Esophagus (tissue), 2 donors: ENCODE measurements around the gene PIRT. TPM values are rescaled to one million over a fixed set of nuclear protein-coding genes. Genes with fewer than 3 reads are reported as not detected.

ENCODE experiments used
- H3K27ac ChIP-seq, 2 donors: one replicate each; pipeline ENCODE4 v1.5.1; 2013; ENCODE audit warnings: low read depth in 2 of 2, mild to moderate bottlenecking in 2 of 2, inconsistent platforms in 1 of 2, low read length in 1 of 2, moderate library complexity in 1 of 2
- H3K27me3 ChIP-seq, 2 donors: one replicate each; pipeline ENCODE4 v1.6.1; 2013; ENCODE audit warnings: low read length in 2 of 2, control low read depth in 1 of 2, mild to moderate bottlenecking in 1 of 2; ENCODE audit not compliant: insufficient read depth in 2 of 2, control insufficient read depth in 1 of 2
- H3K36me3 ChIP-seq, 2 donors: one replicate each; pipeline ENCODE4 v1.6.1; 2013; ENCODE audit warnings: low read length in 1 of 2; ENCODE audit not compliant: control insufficient read depth in 2 of 2, insufficient read depth in 2 of 2
- H3K4me1 ChIP-seq, 2 donors: one replicate each; pipeline ENCODE4 v1.6.1; 2013; ENCODE audit warnings: low read length in 1 of 2; ENCODE audit not compliant: control insufficient read depth in 2 of 2, insufficient read depth in 2 of 2
- H3K4me3 ChIP-seq, 2 donors: one replicate each; pipeline ENCODE4 v1.5.1; 2013; ENCODE audit warnings: low read length in 2 of 2, mild to moderate bottlenecking in 2 of 2, low read depth in 1 of 2, moderate library complexity in 1 of 2
- H3K9me3 ChIP-seq, 2 donors: one replicate each; pipeline ENCODE4 v1.6.1; 2013; ENCODE audit warnings: mild to moderate bottlenecking in 2 of 2, low read depth in 1 of 2, low read length in 1 of 2, moderate library complexity in 1 of 2; ENCODE audit not compliant: control insufficient read depth in 2 of 2, insufficient read depth in 1 of 2
- WGBS, 2 donors: extraction: QIAGEN DNeasy Blood & Tissue Kit; methylation state at CpG; one replicate each; pipeline ENCODE4 v1.1.7; 2013; 5-methylcytosine and 5-hydroxymethylcytosine counted together
- polyA plus RNA-seq, 2 donors: library from polyadenylated mRNA; stranded (reverse); fragments of 200-250 nt; gene quantifications; one replicate each; pipeline ENCODE4 v1.2.3, GENCODE V29; 2013
- donor health status: healthy with polysubstance abuse.
- donor health status: Bipolar disorder and iron deficiency.

The PIRT gene
- polyA plus RNA-seq, 2 donors: 0.01 TPM; not detected in 1

GRCh38 chr17:10797476-10798328, 40.2 kb downstream of the PIRT start:
- Histone ChIP-seq H3K27me3 (no peaks in the 10 kb centered on the region), H3K27ac (peak overlapping the region; percentile 86 to 96), H3K4me1 (peaks cover 0 to 9% of the 10 kb centered on the region in 2 donors), H3K9me3 (no peaks in the 10 kb centered on the region), H3K4me3 (no peak overlapping the region), H3K36me3 (peaks cover 0 to 2% of the 10 kb centered on the region in 2 donors)
- 39% methylated on average over 11 of the region's 11 CpGs for WGBS, 2 donors

GRCh38 chr17:10793816-10794215, 44.1 kb downstream of the PIRT start:
- Histone ChIP-seq H3K9me3 (no peaks in the 10 kb centered on the region), H3K27ac (no peak overlapping the region), H3K4me3 (no peak overlapping the region), H3K36me3 (peaks cover 0 to 2% of the 10 kb centered on the region in 2 donors), H3K27me3 (no peaks in the 10 kb centered on the region), H3K4me1 (peaks cover 0 to 21% of the 10 kb centered on the region in 2 donors)
- WGBS, 2 donors: 29 to 42% methylated on average over 4 of the region's 4 CpGs

- 86 to 89% methylated on average over 7 of the region's 7 CpGs for WGBS, 2 donors
- H3K4me1 ChIP-seq: peaks cover 0 to 18% of the 10 kb centered on the region in 2 donors
Observed at GRCh38 chr17:10793256-10793655, 44.6 kb downstream of the PIRT start.

GRCh38 chr17:10792151-10792550, 45.7 kb downstream of the PIRT start:
- H3K36me3 ChIP-seq: peaks cover 0 to 2% of the 10 kb centered on the region in 2 donors
- H3K27ac ChIP-seq: peak overlapping the region; percentile 79 to 91
- H3K27me3 ChIP-seq: no peaks in the 10 kb centered on the region
- no peak overlapping the region for H3K4me3 ChIP-seq
- no peaks in the 10 kb centered on the region for H3K9me3 ChIP-seq
- H3K4me1 ChIP-seq: peaks cover 0 to 17% of the 10 kb centered on the region in 2 donors
- 49 to 50% methylated on average over 8 of the region's 8 CpGs for WGBS, 2 donors

More at GRCh38 chr17:10793256-10793655, 44.6 kb downstream of the PIRT start:
- H3K27ac ChIP-seq: no peak overlapping the region
- H3K36me3 ChIP-seq: peaks cover 0 to 2% of the 10 kb centered on the region in 2 donors
- H3K9me3 ChIP-seq: no peaks in the 10 kb centered on the region
- no peak overlapping the region for H3K4me3 ChIP-seq
- H3K27me3 ChIP-seq: no peaks in the 10 kb centered on the region

GRCh38 chr17:10790491-10791401, 47.1 kb downstream of the PIRT start:
- peaks cover 0 to 2% of the 10 kb centered on the region in 2 donors for H3K36me3 ChIP-seq
- peaks cover 0 to 21% of the 10 kb centered on the region in 2 donors for H3K4me1 ChIP-seq
- H3K27me3 ChIP-seq: no peaks in the 10 kb centered on the region
- no peaks in the 10 kb centered on the region for H3K9me3 ChIP-seq
- H3K27ac ChIP-seq: peak overlapping the region; percentile 79 to 90
- 42 to 50% methylated on average over 9 of the region's 9 CpGs for WGBS, 2 donors
- H3K4me3 ChIP-seq: no peak overlapping the region

- Histone ChIP-seq H3K4me3 (no peak overlapping the region), H3K36me3 (no peaks in the 10 kb centered on the region), H3K4me1 (peaks cover 0 to 21% of the 10 kb centered on the region in 2 donors), H3K27me3 (no peaks in the 10 kb centered on the region), H3K9me3 (no peaks in the 10 kb centered on the region), H3K27ac (peak overlapping the region; percentile 40 to 79)
- WGBS, 2 donors: 60 to 78% methylated on average over 4 of the region's 4 CpGs
Observed at GRCh38 chr17:10789694-10790271, 48.1 kb downstream of the PIRT start.

GRCh38 chr17:10787306-10788045, 50.4 kb downstream of the PIRT start:
- Histone ChIP-seq H3K4me1 (peaks cover 0 to 18% of the 10 kb centered on the region in 2 donors), H3K27me3 (no peaks in the 10 kb centered on the region), H3K4me3 (no peak overlapping the region), H3K9me3 (no peaks in the 10 kb centered on the region), H3K36me3 (no peaks in the 10 kb centered on the region), H3K27ac (no peak overlapping the region)
- 92 to 97% methylated on average over 5 of the region's 5 CpGs for WGBS, 2 donors

GRCh38 chr17:10785295-10785694, 52.6 kb downstream of the PIRT start:
- WGBS, 2 donors: 82 to 88% methylated on average over 2 of the region's 2 CpGs
- H3K27ac ChIP-seq: no peak overlapping the region
- no peaks in the 10 kb centered on the region for H3K36me3 ChIP-seq
- no peak overlapping the region for H3K4me3 ChIP-seq
- peaks cover 0 to 6% of the 10 kb centered on the region in 2 donors for H3K4me1 ChIP-seq
- no peaks in the 10 kb centered on the region for H3K27me3 ChIP-seq
- H3K9me3 ChIP-seq: no peaks in the 10 kb centered on the region

GRCh38 chr17:10779609-10780008, 58.3 kb downstream of the PIRT start:
- Histone ChIP-seq H3K27me3 (no peaks in the 10 kb centered on the region), H3K9me3 (no peaks in the 10 kb centered on the region), H3K4me3 (no peak overlapping the region), H3K4me1 (no peaks in the 10 kb centered on the region), H3K36me3 (no peaks in the 10 kb centered on the region), H3K27ac (no peak overlapping the region)
- 59 to 63% methylated on average over 2 of the region's 2 CpGs for WGBS, 2 donors
